ENCODE data around the gene HPS4. TPM values are rescaled to one million over a fixed set of nuclear protein-coding genes. Genes with fewer than 3 reads are reported as not detected.

Gene HPS4
- polyA plus RNA-seq, 2 of the 4 experiments (the other 2 are of a cell fraction), result 12.7 to 30.2 TPM

DNA sequence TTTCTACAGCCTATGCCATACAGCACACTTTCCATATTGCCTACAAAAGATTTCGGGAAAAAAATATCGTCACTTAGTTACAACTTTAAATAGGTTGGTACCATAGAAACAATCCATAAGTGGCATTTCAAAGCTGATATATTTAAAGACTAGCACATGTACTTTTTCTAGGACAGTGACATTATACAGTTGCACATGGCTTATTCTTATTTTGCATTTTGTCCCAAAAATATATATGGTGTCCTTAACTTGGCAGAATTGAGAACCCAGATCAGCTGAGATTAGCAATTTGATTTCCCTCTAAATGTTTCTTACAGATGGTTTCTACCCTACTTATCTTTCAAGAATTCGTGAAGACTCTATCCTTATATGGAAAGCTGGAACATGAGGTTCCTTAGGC lies 32.3 kb upstream of the HPS4 start (continued):
- TF ChIP-seq HOXB5 (CRISPR knock-in tag; IDR thresholded peaks at IDR 0.05) (no peak), EHF (CRISPR knock-in tag; IDR thresholded peaks at IDR 0.05) (no peak)
- TF ChIP-seq, protein P1, sequence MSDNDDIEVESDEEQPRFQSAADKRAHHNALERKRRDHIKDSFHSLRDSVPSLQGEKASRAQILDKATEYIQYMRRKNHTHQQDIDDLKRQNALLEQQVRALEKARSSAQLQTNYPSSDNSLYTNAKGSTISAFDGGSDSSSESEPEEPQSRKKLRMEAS (IDR thresholded peaks at IDR 0.05), result no peak

GRCh38 chr22:26514419-26515161 lies 31.0 kb upstream of the HPS4 start:
- no peak for ATAC-seq
- H3K9me3 ChIP-seq, result no peaks in the 10 kb centered on the region
- FAIRE-seq, result no peak
- peak overlapping the region; percentile 94; the same call in 2 of the 3 replicates for H3K4me2 ChIP-seq
- peaks cover 24% of the 10 kb centered on the region; the same call in 2 of the 3 replicates for H3K4me1 ChIP-seq
- no peak for TF ChIP-seq RCOR1 (IDR thresholded peaks at IDR 0.05; ENCODE audit: low read depth, low read length)
- ChIA-PET POLR2A (no interaction called here), CTCF (interaction anchor here (0.6 to 0.8 kb wide), 2 partner anchors 145 to 151 kb away, joined by 3 read pairs; no protein-coding TSS in a partner anchor)
- H3K27ac ChIP-seq, result no peak overlapping the region
- no peak overlapping the region for H3K4me3 ChIP-seq
- WGBS (ENCODE audit: missing lambda C conversion rate), result 93% methylated on average over 12 of the region's 12 CpGs
- no peak for DNase-seq (ENCODE audit: low read depth in 1 of 2, low spot score in 1 of 2)

DNA sequence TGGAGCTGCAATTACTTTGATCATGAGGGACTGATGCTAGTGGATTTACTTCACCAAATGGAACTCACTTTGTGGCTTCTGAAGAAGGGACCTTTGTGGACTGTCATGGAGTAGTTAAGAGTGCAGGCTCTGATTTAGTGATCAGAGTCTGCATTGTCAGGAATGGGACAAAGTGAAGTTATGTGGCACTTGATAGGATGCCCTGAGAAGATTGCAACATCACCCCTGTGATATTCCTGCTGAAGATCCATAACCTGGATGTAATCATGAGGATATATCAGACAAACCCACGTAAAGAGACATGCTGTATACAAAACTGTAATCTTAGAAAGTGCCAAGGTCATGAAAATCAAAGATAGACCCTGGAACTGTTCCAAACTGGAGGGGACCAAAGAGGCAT lies 30.3 kb upstream of the HPS4 start:
- no peak for ATAC-seq
- Histone ChIP-seq H3K4me1 (peaks cover 24% of the 10 kb centered on the region; the same call in 2 of the 3 replicates), H3K9me3 (no peaks in the 10 kb centered on the region), H3K4me2 (peak overlapping the region; percentile 94), H3K4me3 (no peak overlapping the region), H3K27ac (no peak overlapping the region; a peak in 1 of 6 replicates)
- ChIA-PET CTCF (interaction anchor here (0.6 to 1.1 kb wide), 2 partner anchors 11 to 146 kb away, joined by 3 to 5 read pairs; no protein-coding TSS in a partner anchor), POLR2A (no interaction called here)
- DNase-seq (ENCODE audit: low read depth in 1 of 2, low spot score in 1 of 2), result no peak
- no peak for FAIRE-seq
- WGBS (ENCODE audit: missing lambda C conversion rate), result 80% methylated on average over 1 of the region's 1 CpG
- TF ChIP-seq NPAS2 (CRISPR knock-in tag; IDR thresholded peaks at IDR 0.05; ENCODE audit: borderline replicate concordance) (no peak), KDM5A (IDR thresholded peaks at IDR 0.05) (no peak), JUNB (IDR thresholded peaks at IDR 0.05) (no peak), PBX3 (IDR thresholded peaks at IDR 0.05) (no peak), RARB (CRISPR knock-in tag; IDR thresholded peaks at IDR 0.05) (no peak), GATA3 (IDR thresholded peaks at IDR 0.05; ENCODE audit: borderline replicate concordance) (no peak), CBX8 (IDR thresholded peaks at IDR 0.05) (no peak), CHD4 (IDR thresholded peaks at IDR 0.05; ENCODE audit: borderline replicate concordance) (no peak), MAFK (IDR thresholded peaks at IDR 0.05; ENCODE audit: partially characterized antibody) (no peak), POLR2A (IDR thresholded peaks at IDR 0.05; ENCODE audit: low read length) (no peak), CEBPB (IDR thresholded peaks at IDR 0.05) (no peak), CBX2 (IDR thresholded peaks at IDR 0.05; ENCODE audit: borderline replicate concordance, low read depth) (no peak), SMC3 (IDR thresholded peaks at IDR 0.05) (no peak), REST (IDR thresholded peaks at IDR 0.05) (no peak), ATOH8 (CRISPR knock-in tag; IDR thresholded peaks at IDR 0.05; ENCODE audit: low read depth) (no peak)

Data from A549 (cell line).